ENCODE results near the gene IL15RA. TPM values are rescaled to one million over a fixed set of nuclear protein-coding genes. Genes with fewer than 3 reads are reported as not detected.
"Not testable (repeated sequence)": the region's sequence is repeated elsewhere in the genome, so short reads cannot be mapped to it uniquely, and the experiment has no call there.

IL15RA gene
- total RNA-seq, 1 experiment from 2014 or later: 0.66 TPM

DNA sequence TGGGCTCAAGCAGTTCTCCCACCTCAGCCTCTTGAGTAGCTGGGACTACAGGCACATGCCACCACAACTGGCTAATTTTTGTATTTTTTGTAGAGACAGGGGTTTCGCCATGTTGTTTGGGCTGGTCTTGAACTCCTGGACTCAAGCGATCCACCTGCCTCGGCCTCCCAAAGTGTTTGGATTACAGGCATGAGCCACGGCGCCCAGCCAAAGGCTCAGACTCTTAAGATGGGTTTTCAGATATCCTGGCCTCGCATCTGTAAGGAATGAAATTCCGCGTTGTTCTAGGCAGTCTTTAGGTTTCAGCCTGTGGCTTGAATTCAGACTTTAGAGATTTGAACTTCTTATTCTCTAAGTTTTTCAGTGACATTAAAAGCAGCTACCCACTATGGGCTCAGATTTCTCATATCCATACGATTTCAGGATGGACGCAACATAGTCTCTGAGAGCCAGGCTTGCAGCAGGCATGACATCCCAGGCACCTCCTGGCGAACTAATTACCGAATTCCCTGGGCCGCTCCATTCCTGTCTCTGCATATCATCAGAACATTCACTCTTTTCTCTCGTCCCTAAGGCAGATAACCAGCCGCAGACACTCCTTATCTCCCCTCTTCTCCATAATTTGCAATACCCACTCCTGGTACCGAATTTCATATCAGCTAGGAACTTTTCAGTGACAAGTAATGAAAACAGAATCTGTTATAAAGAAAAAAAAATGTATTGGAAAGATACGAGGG is 29.7 kb downstream of the IL15RA start:
- TF ChIP-seq, protein P1, sequence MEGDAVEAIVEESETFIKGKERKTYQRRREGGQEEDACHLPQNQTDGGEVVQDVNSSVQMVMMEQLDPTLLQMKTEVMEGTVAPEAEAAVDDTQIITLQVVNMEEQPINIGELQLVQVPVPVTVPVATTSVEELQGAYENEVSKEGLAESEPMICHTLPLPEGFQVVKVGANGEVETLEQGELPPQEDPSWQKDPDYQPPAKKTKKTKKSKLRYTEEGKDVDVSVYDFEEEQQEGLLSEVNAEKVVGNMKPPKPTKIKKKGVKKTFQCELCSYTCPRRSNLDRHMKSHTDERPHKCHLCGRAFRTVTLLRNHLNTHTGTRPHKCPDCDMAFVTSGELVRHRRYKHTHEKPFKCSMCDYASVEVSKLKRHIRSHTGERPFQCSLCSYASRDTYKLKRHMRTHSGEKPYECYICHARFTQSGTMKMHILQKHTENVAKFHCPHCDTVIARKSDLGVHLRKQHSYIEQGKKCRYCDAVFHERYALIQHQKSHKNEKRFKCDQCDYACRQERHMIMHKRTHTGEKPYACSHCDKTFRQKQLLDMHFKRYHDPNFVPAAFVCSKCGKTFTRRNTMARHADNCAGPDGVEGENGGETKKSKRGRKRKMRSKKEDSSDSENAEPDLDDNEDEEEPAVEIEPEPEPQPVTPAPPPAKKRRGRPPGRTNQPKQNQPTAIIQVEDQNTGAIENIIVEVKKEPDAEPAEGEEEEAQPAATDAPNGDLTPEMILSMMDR (IDR thresholded peaks at IDR 0.05; ENCODE audit: insufficient read depth in 1 of 2, low read depth in 1 of 2, low read length in 1 of 2, severe bottlenecking in 1 of 2, unreplicated experiment in 1 of 2): no peak

DNA sequence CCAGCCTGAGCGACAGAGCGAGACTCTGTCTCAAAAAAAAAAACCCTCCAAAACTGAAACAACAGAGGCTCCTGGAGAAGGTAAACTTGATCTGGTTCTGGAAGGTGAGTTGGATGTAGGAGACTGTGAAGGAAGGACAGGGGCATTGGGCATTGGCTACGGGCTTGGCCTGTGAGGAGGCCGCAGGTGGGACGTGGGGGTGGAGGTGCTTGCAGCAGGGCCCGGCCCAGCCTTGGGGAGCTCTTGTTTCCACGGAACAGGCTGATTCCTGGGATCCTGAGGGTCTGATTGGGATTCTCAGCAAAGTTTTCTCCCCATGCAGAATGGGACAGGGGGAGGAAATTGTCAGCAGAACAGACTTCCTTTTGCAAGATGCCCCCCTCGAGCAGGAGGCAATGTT is 30.6 kb downstream of the IL15RA start:
- CTCF ChIA-PET: no interaction called here
- Mint-ChIP-seq H3K27me3 (ENCODE audit: insufficient read depth, unreplicated experiment) (no peaks in the 10 kb centered on the region), H3K27ac (ENCODE audit: unreplicated experiment) (no peak overlapping the region), H3K9me3 (ENCODE audit: unreplicated experiment) (no peaks in the 10 kb centered on the region), H3K4me3 (ENCODE audit: unreplicated experiment) (no peak overlapping the region), H3K4me1 (ENCODE audit: low read depth, unreplicated experiment) (peaks cover 16% of the 10 kb centered on the region), H3K36me3 (ENCODE audit: insufficient read depth, unreplicated experiment) (peaks cover 5% of the 10 kb centered on the region)
- Histone ChIP-seq H3K27me3 (replicated peaks; ENCODE audit: control insufficient read depth, insufficient read depth, low read length) (no peaks in the 10 kb centered on the region), H3K9me3 (no peaks in the 10 kb centered on the region), H3K4me1 (peaks cover 3% of the 10 kb centered on the region; the same call in 1 of the 2 replicates), H3K4me3 (ENCODE audit: low read depth, low read length) (no peak overlapping the region), H3K36me3 (ENCODE audit: control insufficient read depth, insufficient read depth, low read length) (no peaks in the 10 kb centered on the region)
- POLR2A ChIA-PET: no interaction called here
- no TSS peak for BruUV-seq (replicated peaks)
- TF ChIP-seq, protein P1 (IDR thresholded peaks at IDR 0.05; ENCODE audit: insufficient read depth in 1 of 2, low read depth in 1 of 2, low read length in 1 of 2, severe bottlenecking in 1 of 2, unreplicated experiment in 1 of 2): no peak
- intact Hi-C loops (cut with micrococcal nuclease; ENCODE audit: unreplicated experiment): loop anchor here (5.0 kb wide), 1 partner anchor 456 kb away; no protein-coding TSS in a partner anchor
- DNase-seq: no peak

More for the DNA sequence above, 29.7 kb downstream of the IL15RA start:
- H3K4me1 Mint-ChIP-seq (ENCODE audit: low read depth, unreplicated experiment): peaks cover 16% of the 10 kb centered on the region
- no peaks in the 10 kb centered on the region for H3K27me3 Mint-ChIP-seq (ENCODE audit: insufficient read depth, unreplicated experiment)
- no peak overlapping the region for H3K4me3 Mint-ChIP-seq (ENCODE audit: unreplicated experiment)
- peaks cover 5% of the 10 kb centered on the region for H3K36me3 Mint-ChIP-seq (ENCODE audit: insufficient read depth, unreplicated experiment)
- H3K4me3 ChIP-seq (ENCODE audit: low read depth, low read length): no peak overlapping the region
- H3K9me3 ChIP-seq: no peaks in the 10 kb centered on the region
- no peaks in the 10 kb centered on the region for H3K27me3 ChIP-seq (replicated peaks; ENCODE audit: control insufficient read depth, insufficient read depth, low read length)
- no peak overlapping the region for H3K27ac Mint-ChIP-seq (ENCODE audit: unreplicated experiment)
- ChIA-PET POLR2A (no interaction called here), CTCF (no interaction called here)
- no peaks in the 10 kb centered on the region for H3K9me3 Mint-ChIP-seq (ENCODE audit: unreplicated experiment)
- no TSS peak for BruUV-seq (replicated peaks)
- H3K4me1 ChIP-seq: peaks cover 3% of the 10 kb centered on the region; the same call in 1 of the 2 replicates
- no peaks in the 10 kb centered on the region for H3K36me3 ChIP-seq (ENCODE audit: control insufficient read depth, insufficient read depth, low read length)
- intact Hi-C loops (cut with micrococcal nuclease; ENCODE audit: unreplicated experiment): loop anchor here (2.0 to 5.0 kb wide), 2 partner anchors 103 to 455 kb away; no protein-coding TSS in a partner anchor
- no peak for DNase-seq

- H3K27me3 ChIP-seq (replicated peaks; ENCODE audit: control insufficient read depth, insufficient read depth, low read length); H3K27me3 Mint-ChIP-seq (ENCODE audit: insufficient read depth, unreplicated experiment); H3K4me3 ChIP-seq (ENCODE audit: low read depth, low read length); H3K4me3 Mint-ChIP-seq (ENCODE audit: unreplicated experiment); H3K36me3 Mint-ChIP-seq (ENCODE audit: insufficient read depth, unreplicated experiment); BruUV-seq (replicated peaks); H3K36me3 ChIP-seq (ENCODE audit: control insufficient read depth, insufficient read depth, low read length); DNase-seq; CTCF ChIA-PET; H3K9me3 Mint-ChIP-seq (ENCODE audit: unreplicated experiment); H3K9me3 ChIP-seq; POLR2A ChIA-PET; H3K4me1 ChIP-seq; H3K27ac Mint-ChIP-seq (ENCODE audit: unreplicated experiment): not testable (repeated sequence)
- H3K4me1 Mint-ChIP-seq (ENCODE audit: low read depth, unreplicated experiment): peaks cover 16% of the 10 kb centered on the region
- intact Hi-C loops (cut with micrococcal nuclease; ENCODE audit: unreplicated experiment): loop anchor here (5.0 kb wide), 1 partner anchor 456 kb away; no protein-coding TSS in a partner anchor
Measured at GRCh38 chr10:5946419-5946775, 30.9 kb downstream of the IL15RA start.
